ENCODE data around the gene RNF151. TPM values are rescaled to one million over a fixed set of nuclear protein-coding genes. Genes with fewer than 3 reads are reported as not detected.

RNF151 gene
- total RNA-seq, 1 donor from 2014 or later = not detected

- Mint-ChIP-seq H3K27me3 (ENCODE audit: low read depth) (peaks cover 11% of the 10 kb centered on the region), H3K4me3 (peak overlapping the region; percentile 38), H3K27ac (no peak overlapping the region), H3K9me3 (no peaks in the 10 kb centered on the region), H3K36me3 (peaks cover 9% of the 10 kb centered on the region), H3K4me1 (peaks cover 22% of the 10 kb centered on the region)
- TF ChIP-seq CTCF (IDR thresholded peaks at IDR 0.05; ENCODE audit: unreplicated experiment) = no peak
- DNase-seq (ENCODE audit: low spot score in 2 of 2, unreplicated experiment in 2 of 2) = no peak
Observed at GRCh38 chr16:1974157-1975070, 7.8 kb downstream of the RNF151 start.

- no peak for DNase-seq (ENCODE audit: low spot score in 2 of 2, unreplicated experiment in 2 of 2)
- Mint-ChIP-seq H3K27ac (no peak overlapping the region), H3K4me3 (no peak overlapping the region), H3K9me3 (no peaks in the 10 kb centered on the region), H3K4me1 (peaks cover 22% of the 10 kb centered on the region), H3K36me3 (peaks cover 9% of the 10 kb centered on the region), H3K27me3 (ENCODE audit: low read depth) (peaks cover 23% of the 10 kb centered on the region)
- TF ChIP-seq CTCF (IDR thresholded peaks at IDR 0.05; ENCODE audit: unreplicated experiment) = no peak
Observed at GRCh38 chr16:1975432-1976215, 9.0 kb downstream of the RNF151 start.

- TF ChIP-seq CTCF (IDR thresholded peaks at IDR 0.05; ENCODE audit: unreplicated experiment) = no peak
- no peak overlapping the region for H3K27ac Mint-ChIP-seq
- DNase-seq (ENCODE audit: low spot score in 2 of 2, unreplicated experiment in 2 of 2) = no peak
- peaks cover 9% of the 10 kb centered on the region for H3K36me3 Mint-ChIP-seq
- no peaks in the 10 kb centered on the region for H3K9me3 Mint-ChIP-seq
- H3K4me1 Mint-ChIP-seq = peaks cover 20% of the 10 kb centered on the region
- peaks cover 29% of the 10 kb centered on the region for H3K27me3 Mint-ChIP-seq (ENCODE audit: low read depth)
- H3K4me3 Mint-ChIP-seq = no peak overlapping the region
Observed at GRCh38 chr16:1976216-1976520, 9.5 kb downstream of the RNF151 start.

- Mint-ChIP-seq H3K4me1 (peaks cover 12% of the 10 kb centered on the region), H3K4me3 (no peak overlapping the region)
Observed at GRCh38 chr16:1976951-1977874, 10.6 kb downstream of the RNF151 start.

More at GRCh38 chr16:1976951-1977874, 10.6 kb downstream of the RNF151 start:
- Mint-ChIP-seq H3K27ac (no peak overlapping the region), H3K27me3 (ENCODE audit: low read depth) (peaks cover 39% of the 10 kb centered on the region), H3K36me3 (peaks cover 9% of the 10 kb centered on the region), H3K9me3 (no peaks in the 10 kb centered on the region)
- DNase-seq (ENCODE audit: low spot score in 2 of 2, unreplicated experiment in 2 of 2) = no peak
- TF ChIP-seq CTCF (IDR thresholded peaks at IDR 0.05; ENCODE audit: unreplicated experiment) = no peak
